Ishikawa (cell line): ENCODE results near the gene GALNT13.
A peak's percentile ranks its signal among the peaks of the same experiment; 100 is the strongest.

Source experiments
- CEBPB ChIP-seq: IDR thresholded peaks from 2 replicates; pipeline ENCODE4 v1.6.1; 2012
- CREB1 ChIP-seq: IDR thresholded peaks from 2 replicates; pipeline ENCODE4 v1.6.1; 2012; ENCODE audit warnings: low read depth
- EGR1 ChIP-seq: IDR thresholded peaks from 2 replicates; pipeline ENCODE4 v1.6.1; 2012
- EP300 ChIP-seq: IDR thresholded peaks from 2 replicates; pipeline ENCODE4 v1.6.1; 2012; ENCODE audit warnings: borderline replicate concordance
- FOXM1 ChIP-seq: IDR thresholded peaks from 2 replicates; pipeline ENCODE4 v1.6.1; 2012; ENCODE audit warnings: low read depth, borderline replicate concordance
- NFIC ChIP-seq: IDR thresholded peaks from 2 replicates; pipeline ENCODE4 v1.6.1; 2012
- RAD21 ChIP-seq: IDR thresholded peaks from 2 replicates; pipeline ENCODE4 v1.6.1; 2012; ENCODE audit warnings: low read depth
- REST ChIP-seq: IDR thresholded peaks from 2 replicates; pipeline ENCODE4 v1.6.1; 2012; ENCODE audit warnings: low read depth, mild to moderate bottlenecking
- TAF1 ChIP-seq: IDR thresholded peaks from 2 replicates; pipeline ENCODE4 v1.6.1; 2012; ENCODE audit warnings: low read depth, mild to moderate bottlenecking
- TCF12 ChIP-seq: IDR thresholded peaks from 2 replicates; pipeline ENCODE4 v1.6.1; 2012; ENCODE audit warnings: low read depth
- TEAD4 ChIP-seq: IDR thresholded peaks from 2 replicates; pipeline ENCODE4 v1.6.1; 2012
- YY1 ChIP-seq: IDR thresholded peaks from 2 replicates; pipeline ENCODE4 v1.6.1; 2012; ENCODE audit warnings: low read depth
- TF ChIP-seq, protein P1 (sequence below): IDR thresholded peaks from 2 replicates; pipeline ENCODE4 v1.6.1; 2012

DNA sequence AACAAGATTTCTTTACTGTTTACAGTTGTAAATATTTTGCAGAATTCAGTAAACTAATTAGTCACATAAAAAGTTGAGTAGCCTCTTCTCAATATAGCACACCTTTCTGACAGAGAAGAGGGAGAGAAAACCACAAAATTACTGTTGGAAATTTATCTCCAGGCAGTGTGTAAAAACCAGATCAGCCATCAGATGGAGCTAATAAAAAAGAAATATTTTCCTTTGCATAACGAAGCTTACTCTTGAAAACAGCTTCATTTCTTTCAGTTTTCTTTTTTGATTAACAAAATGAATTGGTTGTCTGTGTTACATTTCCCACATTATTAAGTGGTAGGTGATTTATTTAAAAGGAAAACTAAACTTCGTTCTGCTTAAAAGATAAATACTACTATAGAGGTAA lies 567.4 kb downstream of the GALNT13 start:
- no peak for TF ChIP-seq REST
- TF ChIP-seq TCF12: no peak
- TF ChIP-seq RAD21: 0 out of 2 replicates have a peak, but pooled peaks have one; percentile 29
- TF ChIP-seq CEBPB: no peak
- TF ChIP-seq, protein P1, sequence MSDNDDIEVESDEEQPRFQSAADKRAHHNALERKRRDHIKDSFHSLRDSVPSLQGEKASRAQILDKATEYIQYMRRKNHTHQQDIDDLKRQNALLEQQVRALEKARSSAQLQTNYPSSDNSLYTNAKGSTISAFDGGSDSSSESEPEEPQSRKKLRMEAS: no peak
- TF ChIP-seq TAF1: no peak
- TF ChIP-seq YY1: no peak
- no peak for TF ChIP-seq NFIC
- TF ChIP-seq EGR1: no peak
- TF ChIP-seq EP300: no peak
- TF ChIP-seq FOXM1: no peak
- no peak for TF ChIP-seq CREB1
- TF ChIP-seq TEAD4: no peak
